Natural killer cell (primary cell): ENCODE data around the gene IGF2BP2. TPM values are rescaled to one million over a fixed set of nuclear protein-coding genes. Genes with fewer than 3 reads are reported as not detected.

Experiments
- ATAC-seq, 3 donors: fragments of 150-1000 bp in 2 of 3; fragments of 200-7000 bp in 1 of 3; cut with Tn5 transposase; 1 replicate in 1 of 3; 2 replicates in 2 of 3; pipeline ENCODE4 v1.10.0; 2021; ENCODE audit warnings: mild to moderate bottlenecking in 2 of 3, moderate library complexity in 2 of 3
- DNase-seq, 2 donors: peaks; one replicate each; pipeline versions ENCODE4 v3.0.0 to v3.0.0-alpha.2; 2013 to 2021; ENCODE audit warnings: mixed read lengths in 1 of 2
- H3K27ac ChIP-seq: one replicate; pipeline ENCODE4 v1.5.1; 2013; ENCODE audit warnings: mild to moderate bottlenecking, low read length
- H3K27me3 ChIP-seq: one replicate; pipeline ENCODE4 v1.6.1; 2013; ENCODE audit warnings: low read length; ENCODE audit not compliant: control insufficient read depth, insufficient read depth
- H3K36me3 ChIP-seq: one replicate; pipeline ENCODE4 v1.6.1; 2013; ENCODE audit warnings: low read length; ENCODE audit not compliant: control insufficient read depth, insufficient read depth
- H3K4me1 ChIP-seq: one replicate; pipeline ENCODE4 v1.6.1; 2013; ENCODE audit warnings: low read length; ENCODE audit not compliant: control insufficient read depth, insufficient read depth
- H3K4me3 ChIP-seq: one replicate; pipeline ENCODE4 v1.5.1; 2013; ENCODE audit warnings: low read length
- H3K9me3 ChIP-seq: one replicate; pipeline ENCODE4 v1.6.1; 2013; ENCODE audit warnings: low read length; ENCODE audit not compliant: control insufficient read depth, insufficient read depth
- H3K27ac Mint-ChIP-seq, 2 donors: one replicate each; pipeline ENCODE4 v1.8.0; 2022; ENCODE audit warnings: mild to moderate bottlenecking in 2 of 2, mixed read lengths in 2 of 2, moderate library complexity in 1 of 2
- H3K27me3 Mint-ChIP-seq, 2 donors: one replicate each; pipeline ENCODE4 v1.8.0; 2022; ENCODE audit warnings: low read depth in 2 of 2, mixed read lengths in 2 of 2
- H3K36me3 Mint-ChIP-seq: one replicate; pipeline ENCODE4 v1.8.0; 2022; ENCODE audit warnings: mixed read lengths
- H3K4me1 Mint-ChIP-seq, 2 donors: one replicate each; pipeline ENCODE4 v1.8.0; 2022; ENCODE audit warnings: mixed read lengths in 2 of 2
- H3K4me3 Mint-ChIP-seq: one replicate; pipeline ENCODE4 v1.8.0; 2022; ENCODE audit warnings: mild to moderate bottlenecking, moderate library complexity, mixed read lengths
- H3K9me3 Mint-ChIP-seq, 2 donors: one replicate each; pipeline ENCODE4 v1.8.0; 2022; ENCODE audit warnings: mixed read lengths in 2 of 2
- CTCF ChIP-seq: fragments of 200-600 bp; IDR thresholded peaks from one replicate; pipeline ENCODE4 v1.8.0; 2022; ENCODE audit warnings: antibody characterized with exemption
- WGBS: methylation state at CpG from one replicate; pipeline ENCODE4 v1.1.7; 2013; ENCODE audit warnings: missing lambda C conversion rate; ENCODE audit not compliant: insufficient coverage; 5-methylcytosine and 5-hydroxymethylcytosine counted together
- intact Hi-C: fragments of 100-400 bp; cut with micrococcal nuclease; formaldehyde crosslinking; loops from one replicate; pipeline ENCODE4 v1.14.2; 2022
- total RNA-seq, 4 donors: library from RNA; stranded (reverse); fragments of 120-200 nt in 1 of 4; gene quantifications; one replicate each; pipeline versions ENCODE4 v1.2.3 to v1.2.4, GENCODE V29; 2013 to 2022

Gene IGF2BP2
- total RNA-seq, 3 donors from 2014 or later (not counting 1 experiment from before 2014, with no cell fraction given), result 4.2 to 16.8 (median 8.8) TPM

- no peak for TF ChIP-seq CTCF
- H3K36me3 ChIP-seq, result no peaks in the 10 kb centered on the region
- intact Hi-C loops, result no loop called here
- WGBS, result 83% methylated on average over 5 of the region's 6 CpGs
- ATAC-seq (no peak), DNase-seq (no peak)
- no peaks in the 10 kb centered on the region for H3K4me1 ChIP-seq
- no peaks in the 10 kb centered on the region for H3K36me3 Mint-ChIP-seq
- H3K27ac ChIP-seq, result no peak overlapping the region
- no peaks in the 10 kb centered on the region for H3K27me3 ChIP-seq
- H3K4me1 Mint-ChIP-seq, result no peaks in the 10 kb centered on the region
- no peak overlapping the region for H3K27ac Mint-ChIP-seq
- H3K9me3 ChIP-seq, result no peaks in the 10 kb centered on the region
- H3K27me3 Mint-ChIP-seq, result no peaks in the 10 kb centered on the region
- no peak overlapping the region for H3K4me3 Mint-ChIP-seq
- H3K4me3 ChIP-seq, result no peak overlapping the region
- H3K9me3 Mint-ChIP-seq, result no peaks in the 10 kb centered on the region
Measured at GRCh38 chr3:185726254-185726967, 98.4 kb downstream of the IGF2BP2 start.

DNA sequence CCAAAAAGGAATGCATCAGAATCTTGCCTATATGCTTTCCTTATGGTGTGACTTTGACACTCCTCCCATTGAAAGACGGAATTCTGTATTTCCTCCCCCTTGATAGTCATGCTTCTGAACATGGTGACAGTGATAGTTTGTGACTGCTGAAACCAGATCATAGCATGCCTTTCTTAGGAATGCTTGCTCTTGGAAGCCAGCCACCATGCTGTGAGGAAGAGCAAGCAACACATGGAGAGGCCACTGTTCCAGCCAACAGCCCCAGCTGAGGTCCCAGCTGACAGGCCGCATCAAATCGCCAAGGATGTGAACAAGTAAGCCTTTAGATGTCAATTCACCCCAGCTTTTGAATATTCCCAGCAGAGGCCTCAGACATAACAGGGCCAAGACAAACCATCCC lies 100.1 kb downstream of the IGF2BP2 start:
- DNase-seq (no peak), ATAC-seq (no peak)
- intact Hi-C loops, result no loop called here
- Mint-ChIP-seq H3K36me3 (no peaks in the 10 kb centered on the region), H3K4me3 (no peak overlapping the region), H3K4me1 (no peaks in the 10 kb centered on the region), H3K27ac (no peak overlapping the region), H3K27me3 (no peaks in the 10 kb centered on the region), H3K9me3 (no peaks in the 10 kb centered on the region)
- Histone ChIP-seq H3K9me3 (no peaks in the 10 kb centered on the region), H3K27ac (no peak overlapping the region), H3K27me3 (no peaks in the 10 kb centered on the region), H3K36me3 (no peaks in the 10 kb centered on the region), H3K4me1 (no peaks in the 10 kb centered on the region), H3K4me3 (no peak overlapping the region)
- 93% methylated on average over 3 of the region's 3 CpGs for WGBS
- no peak for TF ChIP-seq CTCF

DNA sequence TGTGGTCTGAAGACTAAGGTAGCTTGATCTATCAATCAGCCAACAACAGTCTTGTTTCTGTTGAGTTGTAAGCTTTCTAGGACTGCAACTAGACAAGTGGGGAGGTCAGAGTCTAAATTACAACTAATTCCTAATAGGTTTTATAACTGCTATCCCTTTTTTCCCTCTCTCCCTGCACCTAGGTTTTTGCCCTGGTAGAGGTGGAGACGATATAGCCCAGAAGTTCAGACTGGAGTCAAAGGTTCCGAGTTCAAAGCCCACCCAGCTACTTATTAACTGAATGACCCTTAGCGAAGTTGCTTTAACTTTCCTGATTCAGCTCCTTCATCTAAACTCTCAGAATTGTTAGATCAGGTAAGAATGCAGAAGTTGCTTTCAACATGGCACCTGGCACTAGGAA lies 100.6 kb downstream of the IGF2BP2 start:
- no peak overlapping the region for H3K4me3 ChIP-seq
- H3K27me3 ChIP-seq, result no peaks in the 10 kb centered on the region
- H3K4me1 ChIP-seq, result no peaks in the 10 kb centered on the region
- intact Hi-C loops, result no loop called here
- H3K36me3 ChIP-seq, result no peaks in the 10 kb centered on the region
- WGBS, result 90% methylated on average over 3 of the region's 3 CpGs
- no peak for ATAC-seq
- Mint-ChIP-seq H3K9me3 (no peaks in the 10 kb centered on the region), H3K36me3 (no peaks in the 10 kb centered on the region), H3K27me3 (no peaks in the 10 kb centered on the region), H3K4me3 (no peak overlapping the region), H3K27ac (no peak overlapping the region), H3K4me1 (no peaks in the 10 kb centered on the region)
- no peak overlapping the region for H3K27ac ChIP-seq
- H3K9me3 ChIP-seq, result no peaks in the 10 kb centered on the region
- TF ChIP-seq CTCF, result no peak
- DNase-seq, result no peak

DNA sequence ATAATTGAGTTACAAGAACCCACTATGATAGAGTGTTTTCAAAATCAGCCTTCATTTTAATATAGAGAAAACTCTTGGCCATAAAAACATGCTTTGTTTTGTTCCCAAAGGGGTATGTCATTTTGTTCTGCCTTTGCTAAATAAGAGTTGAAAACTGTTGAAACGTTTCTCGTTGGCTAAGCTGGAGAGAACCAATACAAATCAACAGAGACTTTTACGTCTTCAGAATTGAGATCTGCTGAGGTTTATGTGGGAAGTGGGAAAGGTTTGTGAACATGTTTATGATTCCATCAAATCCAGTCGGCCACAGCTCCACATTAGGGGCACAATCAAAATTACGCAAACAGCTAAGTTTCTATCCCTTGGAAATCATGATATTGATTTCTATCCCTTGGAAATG lies 102.0 kb downstream of the IGF2BP2 start:
- TF ChIP-seq CTCF, result no peak

More for the DNA sequence above, 102.0 kb downstream of the IGF2BP2 start:
- Histone ChIP-seq H3K27me3 (no peaks in the 10 kb centered on the region), H3K9me3 (no peaks in the 10 kb centered on the region), H3K36me3 (no peaks in the 10 kb centered on the region), H3K27ac (no peak overlapping the region), H3K4me1 (no peaks in the 10 kb centered on the region), H3K4me3 (no peak overlapping the region)
- no peak overlapping the region for H3K27ac Mint-ChIP-seq
- no peaks in the 10 kb centered on the region for H3K36me3 Mint-ChIP-seq
- no peak for ATAC-seq
- no peaks in the 10 kb centered on the region for H3K27me3 Mint-ChIP-seq
- intact Hi-C loops, result no loop called here
- 91% methylated on average over 5 of the region's 5 CpGs for WGBS
- H3K9me3 Mint-ChIP-seq, result no peaks in the 10 kb centered on the region
- no peaks in the 10 kb centered on the region for H3K4me1 Mint-ChIP-seq
- no peak overlapping the region for H3K4me3 Mint-ChIP-seq
- no peak for DNase-seq
